Measurements from ENCODE around the gene ZNF189.
"Not testable (repeated sequence)": the region's sequence is repeated elsewhere in the genome, so short reads cannot be mapped to it uniquely, and the experiment has no call there.

ZNF189 gene

DNA sequence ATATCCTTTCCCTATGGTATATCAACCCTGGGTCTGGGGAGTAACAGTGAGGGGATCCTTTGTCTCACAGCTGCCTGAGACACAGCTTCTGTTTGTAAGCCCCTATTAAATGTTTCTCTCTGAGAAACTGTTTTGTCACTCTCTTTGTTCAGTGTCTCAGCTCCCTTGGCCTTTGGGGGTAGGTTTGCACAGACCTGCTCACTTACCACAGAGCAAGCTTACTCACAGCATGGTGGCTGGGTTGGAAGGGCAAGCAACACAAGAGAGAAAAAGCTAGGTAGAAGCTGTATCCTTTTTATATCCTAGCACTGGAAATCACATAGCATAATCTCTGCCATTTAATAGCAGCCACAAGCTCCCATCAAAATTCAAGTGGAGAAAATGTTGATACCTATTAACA lies 18.4 kb upstream of the ZNF189 start:
- TF ChIP-seq, protein P1, sequence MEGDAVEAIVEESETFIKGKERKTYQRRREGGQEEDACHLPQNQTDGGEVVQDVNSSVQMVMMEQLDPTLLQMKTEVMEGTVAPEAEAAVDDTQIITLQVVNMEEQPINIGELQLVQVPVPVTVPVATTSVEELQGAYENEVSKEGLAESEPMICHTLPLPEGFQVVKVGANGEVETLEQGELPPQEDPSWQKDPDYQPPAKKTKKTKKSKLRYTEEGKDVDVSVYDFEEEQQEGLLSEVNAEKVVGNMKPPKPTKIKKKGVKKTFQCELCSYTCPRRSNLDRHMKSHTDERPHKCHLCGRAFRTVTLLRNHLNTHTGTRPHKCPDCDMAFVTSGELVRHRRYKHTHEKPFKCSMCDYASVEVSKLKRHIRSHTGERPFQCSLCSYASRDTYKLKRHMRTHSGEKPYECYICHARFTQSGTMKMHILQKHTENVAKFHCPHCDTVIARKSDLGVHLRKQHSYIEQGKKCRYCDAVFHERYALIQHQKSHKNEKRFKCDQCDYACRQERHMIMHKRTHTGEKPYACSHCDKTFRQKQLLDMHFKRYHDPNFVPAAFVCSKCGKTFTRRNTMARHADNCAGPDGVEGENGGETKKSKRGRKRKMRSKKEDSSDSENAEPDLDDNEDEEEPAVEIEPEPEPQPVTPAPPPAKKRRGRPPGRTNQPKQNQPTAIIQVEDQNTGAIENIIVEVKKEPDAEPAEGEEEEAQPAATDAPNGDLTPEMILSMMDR (IDR thresholded peaks at IDR 0.05; ENCODE audit: low read depth, low read length) = no peak
- no peak for DNase-seq (ENCODE audit: low read depth in 2 of 2)
- no peak overlapping the region for H3K4me3 ChIP-seq (replicated peaks in 1 of 2; ENCODE audit: low read depth in 2 of 2, low read length in 2 of 2)

DNA sequence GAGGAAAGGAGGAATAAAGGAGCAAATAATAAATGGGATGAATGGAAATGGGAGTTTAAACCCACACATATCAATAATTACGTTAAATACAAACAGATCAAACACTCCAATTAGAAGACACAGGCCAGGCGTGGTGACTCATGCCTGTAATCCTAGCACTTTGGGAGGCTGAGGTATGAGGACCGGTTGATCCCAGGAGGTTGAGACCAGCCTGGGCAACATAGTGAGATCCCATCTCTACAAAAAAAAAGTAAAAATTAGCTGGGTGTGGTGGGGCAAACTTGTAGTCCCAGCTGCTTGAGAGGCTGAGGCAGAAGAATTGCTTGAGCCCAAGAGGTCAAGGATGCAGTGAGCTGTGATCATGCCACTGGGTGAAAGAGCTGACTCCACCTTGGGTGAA lies 17.5 kb upstream of the ZNF189 start:
- H3K4me3 ChIP-seq (replicated peaks in 1 of 2; ENCODE audit: low read depth in 2 of 2, low read length in 2 of 2) = no peak overlapping the region
- TF ChIP-seq, protein P1 (IDR thresholded peaks at IDR 0.05; ENCODE audit: low read depth, low read length) = no peak
- no peak for DNase-seq (ENCODE audit: low read depth in 2 of 2)

- DNase-seq (ENCODE audit: low read depth in 2 of 2) = no peak
- H3K4me3 ChIP-seq (replicated peaks in 1 of 2; ENCODE audit: low read depth in 2 of 2, low read length in 2 of 2) = no peak overlapping the region
- TF ChIP-seq, protein P1 (IDR thresholded peaks at IDR 0.05; ENCODE audit: low read depth, low read length) = no peak
Observed at GRCh38 chr9:101381833-101382342, 16.8 kb upstream of the ZNF189 start.

- no peak for DNase-seq (ENCODE audit: low read depth in 2 of 2)
- H3K4me3 ChIP-seq (replicated peaks in 1 of 2; ENCODE audit: low read depth in 2 of 2, low read length in 2 of 2) = no peak overlapping the region
- TF ChIP-seq, protein P1 (IDR thresholded peaks at IDR 0.05; ENCODE audit: low read depth, low read length) = no peak
Observed at GRCh38 chr9:101383361-101383760, 15.3 kb upstream of the ZNF189 start.

GRCh38 chr9:101384873-101385536 lies 13.6 kb upstream of the ZNF189 start, which contains the start of gene BAAT:
BAAT (minus strand) TSS chr9:101385006; CDS start chr9:101371404, 13,602 bp downstream.
- not testable (repeated sequence) for H3K4me3 ChIP-seq (replicated peaks in 1 of 2; ENCODE audit: low read depth in 2 of 2, low read length in 2 of 2); DNase-seq (ENCODE audit: low read depth in 2 of 2)

GRCh38 chr9:101387871-101388506 lies 10.7 kb upstream of the ZNF189 start:
- H3K4me3 ChIP-seq (replicated peaks in 1 of 2; ENCODE audit: low read depth in 2 of 2, low read length in 2 of 2) = no peak overlapping the region
- peak; percentile 61 to 70 for DNase-seq (ENCODE audit: low read depth in 2 of 2)
- TF ChIP-seq, protein P1 (IDR thresholded peaks at IDR 0.05; ENCODE audit: low read depth, low read length) = peak; percentile 69

GRCh38 chr9:101388507-101388993 lies 10.1 kb upstream of the ZNF189 start:
- DNase-seq (ENCODE audit: low read depth in 2 of 2) = peak; percentile 9 to 21
- H3K4me3 ChIP-seq (replicated peaks in 1 of 2; ENCODE audit: low read depth in 2 of 2, low read length in 2 of 2) = no peak overlapping the region
- TF ChIP-seq, protein P1 (IDR thresholded peaks at IDR 0.05; ENCODE audit: low read depth, low read length) = peak; percentile 30

All from cardiac fibroblast (primary cell).